Stimulated activated CD4-positive, alpha-beta T cell treated with anti-CD3 and anti-CD28 coated beads, TNF-alpha, amount 100 ng/mL, for 24 hours (primary cell): ENCODE results near the gene RPTOR.
A peak's percentile ranks its signal among the peaks of the same experiment; 100 is the strongest.

Experiments
- DNase-seq, 3 experiments: peaks; one replicate each; pipeline ENCODE4 v3.0.0-alpha.2; 2020; ENCODE audit warnings: low read depth in 3 of 3

RPTOR gene

DNA sequence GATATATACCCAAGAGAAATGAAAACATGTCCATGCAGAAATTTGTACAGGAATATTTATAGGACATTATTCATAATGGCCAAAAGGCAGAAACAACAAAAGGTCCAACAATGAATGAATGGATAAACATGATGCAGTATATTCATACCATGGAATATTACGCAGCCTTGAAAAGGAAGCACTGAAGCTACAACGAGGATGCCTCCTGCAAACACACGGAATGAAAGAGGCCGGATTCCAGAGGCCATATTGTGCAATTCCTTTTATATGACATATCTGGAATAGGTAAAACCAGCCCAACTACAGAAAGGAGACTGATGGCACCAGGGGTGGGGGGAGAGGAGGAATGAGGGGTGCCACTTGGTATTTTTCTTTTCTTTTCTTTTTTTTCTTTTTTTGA lies 432.5 kb downstream of the RPTOR start:
- no peak for DNase-seq

DNA sequence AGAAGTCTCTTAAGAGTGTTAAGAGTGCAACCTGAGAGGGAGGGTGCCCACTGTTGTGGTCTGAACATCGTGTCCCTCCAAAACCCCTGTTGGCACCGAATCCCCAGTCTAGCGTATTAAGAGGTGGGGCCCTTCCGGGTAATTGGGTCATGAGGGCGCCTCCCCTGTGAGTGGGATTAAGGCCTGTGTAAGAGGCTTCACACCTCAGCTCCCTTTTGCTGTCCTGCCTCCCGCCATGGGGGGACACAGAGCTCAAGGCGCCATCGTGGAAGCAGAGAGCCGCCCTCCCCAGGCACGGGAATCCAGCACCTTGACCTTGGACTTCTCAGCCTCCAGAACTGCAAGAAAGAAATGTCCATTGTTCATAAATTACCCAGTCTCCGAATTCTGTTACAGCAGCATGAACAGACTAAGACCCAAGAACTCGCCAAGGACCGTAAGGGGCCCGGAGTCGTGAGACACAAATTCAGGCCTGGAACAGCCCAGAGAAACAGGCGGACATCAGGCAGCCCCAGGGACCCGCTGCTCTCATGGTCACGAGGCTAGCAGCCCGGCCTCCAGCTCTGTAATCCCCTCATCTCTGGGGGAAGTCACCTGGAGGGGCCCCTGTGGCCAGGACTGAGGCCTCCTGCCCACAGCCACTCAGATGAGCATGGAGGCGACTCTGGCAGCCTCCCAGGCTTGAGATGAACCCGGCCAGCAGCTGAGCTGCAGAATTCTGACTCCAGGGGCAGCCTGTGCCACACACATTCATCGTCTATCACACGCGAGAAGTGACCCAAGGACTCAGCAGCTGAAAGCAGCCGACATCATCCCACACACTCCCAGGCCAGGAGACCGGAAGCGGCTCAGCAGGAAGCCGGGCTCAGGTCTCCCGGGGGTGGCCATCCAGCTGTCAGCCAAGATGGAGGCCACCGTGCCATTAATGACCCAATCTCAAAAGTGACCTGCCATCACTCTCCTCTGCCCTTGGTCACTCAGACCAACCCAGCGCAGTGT lies 434.2 kb downstream of the RPTOR start:
- DNase-seq = no peak

DNA sequence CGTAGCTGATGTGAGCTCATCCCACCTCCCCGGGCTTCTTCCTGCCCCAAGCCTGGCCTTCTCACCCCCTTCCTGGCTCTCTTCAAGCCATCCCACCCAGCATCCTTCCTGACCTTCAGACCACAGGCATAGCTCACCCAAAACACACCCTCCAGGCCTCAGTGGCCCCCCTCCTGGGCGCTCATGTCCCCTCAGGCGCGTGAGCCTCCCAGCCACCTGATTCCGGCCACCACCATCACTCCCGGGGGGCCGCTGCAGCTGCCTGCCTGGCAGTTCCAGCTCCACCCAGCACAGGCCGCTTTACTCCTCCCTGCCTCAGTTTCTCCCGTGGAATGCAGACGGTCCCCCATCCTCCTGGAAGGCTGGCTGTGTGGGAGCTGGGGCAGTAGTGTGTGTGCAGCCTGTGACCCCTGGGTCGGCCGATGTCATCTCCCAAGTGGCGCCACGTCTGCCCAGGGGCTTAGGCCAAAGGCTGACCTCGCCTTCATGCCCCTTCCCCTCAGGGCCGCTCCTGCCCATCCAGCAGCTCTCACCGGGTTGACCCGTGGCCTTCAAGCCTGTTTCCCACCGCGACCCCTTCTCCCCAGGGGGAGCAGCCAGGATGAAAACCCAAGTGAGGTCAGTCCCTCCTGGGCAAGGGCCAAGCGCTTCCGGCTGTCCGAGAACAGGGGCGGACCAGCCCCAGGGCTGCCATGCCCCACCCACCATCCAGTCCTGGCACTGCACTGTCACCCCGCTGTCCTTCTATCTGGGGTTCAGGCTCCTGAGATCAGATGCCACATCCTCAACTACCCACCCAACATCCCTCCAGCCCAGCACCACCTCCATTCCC lies 435.1 kb downstream of the RPTOR start:
- DNase-seq = no peak

DNA sequence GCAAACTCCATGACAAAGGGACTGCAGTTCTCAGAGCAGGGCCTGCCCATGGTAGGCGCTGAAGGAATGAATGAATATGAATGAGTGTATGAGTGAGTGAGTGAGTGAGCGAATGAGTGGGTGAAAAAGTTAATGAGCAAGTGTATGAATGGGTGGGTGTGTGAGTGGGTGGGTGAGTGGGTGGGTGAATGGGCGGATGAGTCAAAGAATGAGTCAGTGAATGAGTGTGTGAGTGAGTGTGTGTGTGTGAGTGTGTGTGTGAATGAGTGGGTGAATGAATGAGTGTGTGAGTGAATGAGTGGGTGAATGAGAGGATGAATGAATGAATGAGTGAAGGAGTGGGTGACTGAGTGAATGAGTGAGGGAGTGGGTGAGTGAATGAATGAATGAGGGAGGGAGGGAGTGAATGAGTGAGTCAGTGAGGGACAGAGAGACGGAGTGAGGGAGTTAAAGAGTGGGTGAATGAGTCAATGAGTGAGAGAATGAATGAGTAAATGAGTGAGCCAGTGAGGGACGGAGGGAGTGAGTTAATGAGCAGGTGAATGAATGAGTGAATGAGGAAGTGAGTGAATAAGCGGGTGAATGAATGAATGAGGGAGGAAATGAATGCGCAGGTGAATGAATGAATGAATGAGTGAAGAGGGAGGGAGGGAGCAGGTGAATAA lies 435.9 kb downstream of the RPTOR start:
- peak in 1 of 3 experiments; percentile 31 for DNase-seq

DNA sequence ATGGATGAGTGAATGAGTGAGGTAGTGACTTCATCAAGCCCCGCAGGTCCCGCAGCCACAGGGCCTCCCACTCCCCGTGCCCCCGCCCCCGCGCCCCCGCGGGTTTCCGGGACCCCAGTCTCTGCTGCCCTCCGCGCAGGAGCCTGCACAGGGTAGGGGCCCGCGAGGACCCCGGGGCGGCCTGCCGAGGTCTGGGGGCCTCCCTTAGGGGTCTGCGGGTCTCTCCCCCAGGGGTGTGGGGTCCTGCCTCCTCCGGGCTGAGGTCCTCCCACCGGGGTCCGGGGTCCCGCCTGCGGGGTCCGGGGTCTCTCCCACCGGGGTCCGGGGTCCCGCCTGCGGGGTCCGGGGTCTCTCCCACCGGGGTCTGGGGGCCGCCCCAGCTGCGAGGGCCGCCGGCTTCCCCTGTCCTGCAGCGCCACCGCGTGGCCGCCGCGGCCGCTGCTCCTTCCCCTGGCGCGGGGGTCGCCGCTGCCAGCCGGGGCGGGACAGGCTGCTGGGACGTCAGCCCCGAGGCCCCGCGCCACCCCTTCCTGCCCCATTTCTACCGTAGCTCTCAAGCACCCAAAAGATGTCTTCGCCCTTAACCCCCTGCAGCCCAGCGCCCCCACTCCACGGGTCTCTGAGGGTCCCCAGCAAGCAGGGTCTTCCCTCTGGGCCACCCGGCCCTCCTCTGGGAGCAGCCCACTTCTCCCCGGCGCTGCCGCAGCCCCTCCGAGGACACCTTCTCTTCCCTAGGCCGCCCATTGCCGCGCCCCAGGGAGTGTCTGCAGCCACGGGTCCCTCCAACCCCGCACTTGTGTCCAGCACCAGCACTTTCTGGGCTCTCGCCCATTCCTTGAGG lies 436.6 kb downstream of the RPTOR start:
- no peak for DNase-seq

DNA sequence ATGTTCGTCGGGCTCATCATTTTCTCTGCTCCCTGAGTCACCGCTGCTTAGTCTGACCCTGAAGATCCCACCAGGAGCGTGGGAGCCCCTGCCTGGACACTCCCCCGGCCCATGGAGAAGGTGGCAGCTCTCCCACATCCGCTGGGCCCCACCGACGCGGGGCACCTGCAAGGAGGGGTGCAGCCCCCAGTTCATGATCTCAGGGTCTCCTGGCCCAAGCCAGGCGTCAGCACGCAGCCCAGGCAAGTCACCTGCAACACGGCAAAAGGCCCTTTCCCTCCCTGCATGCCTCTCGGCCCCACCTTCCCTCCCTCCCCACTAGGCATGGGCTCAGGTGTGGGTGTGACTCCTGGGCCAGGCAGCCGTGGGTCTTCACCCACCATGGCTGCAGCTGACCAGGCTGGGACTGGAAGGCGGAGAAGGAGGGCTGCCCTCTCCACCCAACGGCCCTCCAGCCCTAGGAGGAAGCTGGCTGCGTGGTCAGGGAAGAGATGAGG lies 437.3 kb downstream of the RPTOR start:
- DNase-seq = no peak

DNA sequence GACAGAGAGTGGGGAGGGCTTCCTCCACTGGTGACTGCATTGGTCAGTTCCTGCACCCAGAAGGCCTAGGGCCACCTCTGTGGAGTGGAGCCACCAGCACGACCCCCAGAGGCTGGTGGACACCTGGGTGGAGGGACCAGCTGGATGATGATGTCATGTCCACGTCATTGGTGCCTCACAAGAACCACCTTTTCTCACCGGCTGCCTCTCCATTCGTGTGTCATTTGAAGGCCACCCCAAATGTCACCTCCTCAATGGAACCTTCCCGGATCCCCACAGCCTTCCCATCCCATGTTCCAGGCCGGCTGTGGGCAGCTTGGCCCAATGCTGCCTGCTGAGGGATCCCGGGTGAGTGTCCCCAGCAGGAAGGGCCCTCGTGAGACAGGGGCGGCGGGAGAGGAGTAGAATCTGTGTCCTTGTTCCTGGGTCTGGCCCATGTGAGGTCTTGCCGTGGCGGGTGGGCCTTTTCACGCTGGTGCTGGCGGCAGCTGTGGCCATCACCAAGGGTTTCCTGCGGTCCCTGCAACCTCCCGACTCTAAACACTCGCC lies 437.9 kb downstream of the RPTOR start:
- DNase-seq = no peak

DNA sequence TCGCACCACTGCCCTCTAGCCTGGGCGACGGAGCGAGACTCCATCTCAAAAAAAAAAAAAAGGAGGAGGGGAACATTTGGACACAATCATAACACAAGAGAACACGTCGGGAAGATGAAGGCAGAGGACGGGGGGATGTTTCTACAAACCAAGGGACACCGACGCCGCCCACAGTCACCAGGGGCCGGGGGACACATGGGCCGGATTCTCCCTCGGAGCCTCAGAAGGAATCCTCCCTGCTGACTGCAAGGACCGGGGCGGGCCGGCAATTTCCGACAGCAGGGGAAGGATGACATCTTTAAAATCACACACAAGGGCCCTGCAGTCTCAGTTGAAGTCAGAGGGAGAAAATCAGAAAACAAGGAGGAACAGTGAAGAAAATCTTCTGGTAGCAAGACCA lies 438.9 kb downstream of the RPTOR start:
- no peak for DNase-seq

DNA sequence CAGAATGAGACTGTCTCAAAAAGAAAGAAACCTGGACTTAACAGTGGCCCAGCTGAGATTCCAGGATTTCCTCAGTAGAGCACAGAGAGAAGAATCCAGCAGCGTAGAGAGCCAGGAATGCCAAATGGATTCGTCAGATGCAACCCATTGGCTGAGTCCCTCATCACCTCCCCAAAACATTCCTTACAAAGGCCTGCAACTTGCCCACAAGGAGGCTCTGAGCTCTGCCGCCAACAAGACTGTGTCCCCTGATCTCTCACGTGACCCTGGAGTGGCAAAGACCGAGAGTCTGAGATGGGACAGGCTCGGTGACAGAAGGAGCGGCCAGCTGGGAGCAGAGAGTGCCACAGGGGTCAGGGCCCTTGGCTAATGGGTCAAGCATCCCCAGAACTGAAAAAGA lies 440.1 kb downstream of the RPTOR start:
- no peak for DNase-seq

- no peak for DNase-seq
Measured at GRCh38 chr17:80986046-80986445, 441.4 kb downstream of the RPTOR start.

- DNase-seq = no peak
Measured at GRCh38 chr17:80986816-80987475, 442.3 kb downstream of the RPTOR start.

- DNase-seq = no peak
Measured at GRCh38 chr17:80987941-80988461, 443.4 kb downstream of the RPTOR start.

DNA sequence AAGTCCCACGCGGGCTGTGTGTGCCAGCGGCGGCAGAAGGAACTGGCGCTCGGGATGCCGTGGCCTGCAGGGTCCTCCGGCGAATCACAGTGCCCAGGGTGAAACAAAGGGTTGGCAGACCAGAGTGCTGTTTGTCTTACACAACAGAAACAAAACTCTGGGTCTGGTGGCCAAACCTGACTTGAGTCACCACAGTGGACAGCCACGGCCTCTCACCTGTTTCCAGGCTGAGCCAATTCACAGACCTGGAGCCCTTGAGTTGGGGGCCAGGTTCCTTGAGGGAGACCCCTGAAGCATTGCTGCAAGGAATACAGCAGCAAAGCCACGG lies 444.9 kb downstream of the RPTOR start:
- DNase-seq = no peak

DNA sequence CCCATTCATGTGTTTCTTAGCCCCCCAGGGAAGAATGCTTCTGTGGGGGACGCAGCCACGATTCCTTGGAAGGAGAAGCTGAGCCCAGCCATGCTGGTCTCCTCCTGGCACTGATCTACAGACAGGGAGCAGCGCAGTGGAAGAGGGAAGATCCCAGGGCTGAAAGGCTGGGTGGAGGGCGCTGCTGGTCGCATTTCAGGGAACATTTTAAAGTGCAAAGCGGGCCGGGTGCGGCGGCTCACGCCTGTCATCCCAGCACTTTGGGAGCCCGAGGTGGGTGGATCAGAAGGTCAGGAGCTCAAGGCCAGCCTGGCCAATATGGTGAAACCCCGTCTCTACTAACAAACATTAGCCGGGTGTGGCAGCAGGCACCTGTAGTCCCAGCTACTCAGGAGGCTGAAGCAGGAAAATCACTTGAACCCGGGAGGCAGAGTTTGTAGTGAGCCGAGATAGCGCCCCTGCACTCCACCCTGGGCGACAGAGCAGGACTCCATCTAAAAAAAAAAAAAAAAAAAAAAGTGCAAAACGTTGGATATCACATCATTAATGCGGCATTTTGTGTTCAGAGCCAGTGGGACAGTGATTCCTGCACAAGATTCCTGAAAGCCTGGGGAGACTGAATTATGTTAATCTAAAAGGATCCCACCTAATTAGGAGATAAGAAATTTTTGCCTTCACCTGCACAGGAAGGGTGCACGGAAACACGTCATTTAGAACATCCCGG lies 446.4 kb downstream of the RPTOR start:
- no peak for DNase-seq

- peak; percentile 38 to 72 (median 51) for DNase-seq
Measured at GRCh38 chr17:80991645-80992076, 447.0 kb downstream of the RPTOR start, which contains the start of gene CHMP6. CHMP6 (plus strand) TSS chr17:80991841; CDS start chr17:80991919, 78 bp downstream.

DNA sequence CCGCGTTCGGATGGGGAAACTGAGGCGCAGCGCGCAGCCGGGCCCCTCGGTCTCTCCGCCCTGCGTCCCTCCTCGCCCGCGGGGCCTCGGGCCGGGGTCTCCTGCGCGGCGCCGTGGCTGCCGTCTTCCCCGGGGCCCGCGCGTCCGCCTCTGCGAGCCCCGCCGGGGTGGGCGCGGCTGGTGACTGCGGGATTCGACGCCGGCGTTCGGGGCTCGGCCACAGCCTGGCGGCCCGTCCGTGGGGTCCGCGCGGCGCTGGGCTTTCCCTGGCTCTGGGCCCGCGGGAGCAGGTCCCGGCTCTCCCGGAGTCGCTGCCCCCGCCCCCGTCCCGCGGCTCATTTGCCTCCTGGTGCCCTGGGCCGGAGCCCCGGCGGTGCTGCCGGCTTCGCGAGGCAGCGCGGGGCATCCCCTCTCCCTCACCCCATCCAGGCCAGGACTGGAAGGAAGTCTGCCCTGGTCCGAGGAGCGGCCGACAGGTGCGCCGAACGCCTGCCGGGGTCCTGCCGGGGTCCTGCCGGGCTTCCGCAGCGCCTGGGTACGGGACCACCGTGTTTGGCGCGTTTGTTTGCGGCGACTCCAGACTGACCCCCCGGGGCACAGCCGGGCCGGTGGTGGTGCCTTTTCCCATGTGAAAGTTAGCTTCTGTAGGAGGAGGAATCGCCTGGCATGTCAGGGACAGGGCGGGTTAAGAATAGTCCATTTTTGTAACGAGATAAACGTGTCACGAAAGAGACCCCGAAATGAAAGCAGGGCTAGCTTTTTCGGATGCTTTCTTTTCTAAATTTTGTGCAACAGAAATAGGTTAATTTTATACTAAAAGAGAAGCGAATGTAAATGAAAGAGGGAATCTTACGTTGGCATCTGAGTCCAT lies 447.7 kb downstream of the RPTOR start:
- no peak for DNase-seq

DNA sequence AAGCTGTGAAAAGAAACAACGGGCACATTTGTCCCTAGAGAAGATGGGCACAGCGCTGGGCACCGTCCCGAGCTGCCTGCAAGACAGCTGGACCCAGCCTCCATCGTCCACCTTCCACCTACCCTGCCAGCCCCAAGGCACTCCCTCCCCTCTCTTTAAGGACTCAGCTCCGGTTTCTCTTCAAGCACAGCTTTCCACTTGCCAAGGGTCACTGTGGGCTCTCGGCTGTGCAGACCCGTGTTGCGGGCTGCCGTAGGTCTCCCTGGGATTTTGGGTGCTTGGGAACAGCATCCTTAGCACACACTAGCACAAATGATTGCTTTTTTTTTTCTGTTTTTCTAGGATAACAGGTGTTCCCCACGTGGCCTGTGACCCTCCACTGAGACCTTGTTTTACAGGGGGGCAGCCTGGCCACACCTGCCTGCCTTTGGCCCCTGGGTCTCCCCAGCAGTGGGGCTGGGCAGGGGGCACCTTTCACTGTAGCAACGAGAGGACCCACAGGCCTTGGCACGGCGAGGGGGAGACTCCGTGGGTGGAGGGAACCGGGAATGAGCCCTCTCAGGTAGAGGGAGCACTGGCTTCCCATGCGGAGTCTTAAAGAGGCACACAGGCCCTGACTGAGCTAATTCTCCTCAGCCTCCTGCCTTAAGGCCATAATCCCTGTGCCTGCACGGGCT lies 448.4 kb downstream of the RPTOR start:
- DNase-seq = no peak

DNA sequence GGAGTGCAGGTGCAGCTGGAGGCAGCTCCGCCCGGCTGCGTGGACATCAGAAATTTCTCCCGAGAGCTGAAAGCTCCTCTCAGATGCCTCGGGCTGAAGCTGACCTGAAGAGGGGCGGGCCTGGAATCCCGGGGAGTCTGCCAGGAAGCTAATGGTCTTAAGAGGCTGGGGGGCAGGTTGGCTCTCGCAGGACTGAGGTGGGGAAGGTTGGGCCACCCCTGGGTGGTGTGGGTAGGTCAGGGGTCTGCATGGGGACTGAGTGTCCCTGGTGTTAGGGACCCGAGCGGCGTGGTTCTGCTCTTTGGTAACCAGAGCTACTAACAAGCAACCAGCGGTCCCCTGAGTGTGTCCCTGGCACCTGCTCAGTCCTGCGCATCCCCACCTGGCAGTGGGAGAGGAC lies 450.5 kb downstream of the RPTOR start:
- DNase-seq = no peak
